IPS-NIHi11 (cell line): ENCODE results near the gene SLC24A4.
A peak's percentile ranks its signal among the peaks of the same experiment; 100 is the strongest.

Source experiments
- DNase-seq: peaks from one replicate; pipeline ENCODE4 v3.0.0; 2012; ENCODE audit warnings: mixed read lengths, low spot score

SLC24A4 gene, protein sequence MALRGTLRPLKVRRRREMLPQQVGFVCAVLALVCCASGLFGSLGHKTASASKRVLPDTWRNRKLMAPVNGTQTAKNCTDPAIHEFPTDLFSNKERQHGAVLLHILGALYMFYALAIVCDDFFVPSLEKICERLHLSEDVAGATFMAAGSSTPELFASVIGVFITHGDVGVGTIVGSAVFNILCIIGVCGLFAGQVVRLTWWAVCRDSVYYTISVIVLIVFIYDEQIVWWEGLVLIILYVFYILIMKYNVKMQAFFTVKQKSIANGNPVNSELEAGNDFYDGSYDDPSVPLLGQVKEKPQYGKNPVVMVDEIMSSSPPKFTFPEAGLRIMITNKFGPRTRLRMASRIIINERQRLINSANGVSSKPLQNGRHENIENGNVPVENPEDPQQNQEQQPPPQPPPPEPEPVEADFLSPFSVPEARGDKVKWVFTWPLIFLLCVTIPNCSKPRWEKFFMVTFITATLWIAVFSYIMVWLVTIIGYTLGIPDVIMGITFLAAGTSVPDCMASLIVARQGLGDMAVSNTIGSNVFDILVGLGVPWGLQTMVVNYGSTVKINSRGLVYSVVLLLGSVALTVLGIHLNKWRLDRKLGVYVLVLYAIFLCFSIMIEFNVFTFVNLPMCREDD

DNA sequence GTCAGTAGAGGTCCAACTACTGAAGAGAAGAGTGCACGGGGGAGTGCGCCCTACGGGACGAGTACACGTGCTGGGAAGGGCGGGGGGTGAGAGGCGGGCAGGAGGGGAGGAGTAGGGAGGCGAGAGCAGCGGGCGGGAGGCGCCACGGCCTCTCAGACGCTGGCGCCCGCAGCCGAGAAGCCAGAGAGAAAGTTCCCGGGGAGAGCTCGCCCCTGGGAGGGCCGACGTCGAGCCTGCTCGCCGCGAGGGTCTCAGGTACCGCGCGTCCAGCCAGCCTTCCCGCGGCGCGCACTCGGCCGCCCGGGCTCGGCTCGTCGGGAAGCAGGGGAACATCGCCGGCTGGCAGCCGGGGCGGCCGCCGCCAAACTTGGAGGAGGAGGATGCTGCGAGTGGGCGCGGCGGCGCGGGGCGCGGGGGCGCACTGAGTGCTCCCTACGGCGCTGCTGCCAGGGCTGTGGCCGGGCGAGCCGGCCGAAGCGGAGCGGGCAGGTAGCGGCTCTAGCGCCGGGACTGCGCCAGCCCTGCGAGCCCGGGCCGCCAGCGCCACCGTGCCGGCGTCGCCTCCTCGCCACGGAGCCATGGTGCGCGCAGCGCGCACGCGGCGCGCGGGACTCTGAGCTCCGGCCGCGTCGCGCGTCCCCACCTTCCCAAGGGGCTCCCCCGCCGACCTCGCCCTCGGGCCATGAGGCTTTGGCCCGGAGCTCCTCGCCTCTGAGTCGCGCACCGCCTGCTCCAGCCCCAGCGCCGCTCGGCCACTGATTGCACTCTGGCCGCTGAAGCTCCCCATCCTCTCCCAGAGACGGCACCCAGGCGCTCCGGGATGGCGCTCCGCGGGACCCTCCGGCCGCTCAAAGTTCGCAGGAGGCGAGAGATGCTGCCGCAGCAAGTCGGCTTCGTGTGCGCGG lies at the start of gene SLC24A4:
Gene SLC24A4 (plus strand): TSS at position 155 of the 905 bp plus-strand sequence. CDS start 666 bp downstream, at position 821.
- peak; percentile 74 for DNase-seq

DNA sequence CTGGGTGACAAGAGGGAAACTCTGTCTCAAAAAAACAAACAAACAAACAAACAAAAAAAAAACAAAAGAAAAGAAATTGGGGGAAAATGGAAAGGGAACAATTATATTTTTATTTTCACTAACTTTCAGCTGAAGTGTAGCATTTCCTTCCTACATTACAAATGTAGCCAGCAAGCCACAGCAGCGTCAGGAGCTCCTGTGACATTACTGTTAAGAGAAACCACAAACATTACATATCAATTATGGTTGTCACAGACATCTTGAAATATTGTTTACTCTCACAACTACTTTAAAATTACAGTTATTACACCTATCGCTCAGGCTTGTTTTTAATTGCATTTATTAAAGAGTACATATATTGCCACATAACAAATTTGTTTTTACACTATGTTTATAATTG lies 49.8 kb upstream of the SLC24A4 start:
- no peak for DNase-seq

GRCh38 chr14:92274055-92274454 lies 48.9 kb upstream of the SLC24A4 start:
- DNase-seq: no peak

DNA sequence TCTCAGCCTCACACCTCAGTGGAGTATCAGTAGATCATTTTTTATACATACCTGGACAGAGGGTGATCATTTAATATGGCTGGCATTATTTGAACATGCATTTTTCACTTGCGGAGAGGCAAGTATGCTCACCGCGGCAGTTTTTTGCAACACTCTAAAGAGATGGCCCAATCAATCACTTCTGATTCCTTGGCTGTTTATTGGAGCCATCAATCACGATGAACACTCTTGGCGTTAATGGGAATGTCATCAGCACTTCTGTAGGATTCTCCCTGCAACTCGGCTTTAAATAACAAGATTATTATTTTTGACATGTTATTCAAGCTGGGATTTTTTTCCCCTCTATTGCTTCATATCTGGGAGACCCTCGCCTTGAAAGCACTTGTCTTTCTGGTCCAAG lies 46.9 kb upstream of the SLC24A4 start:
- DNase-seq: no peak

GRCh38 chr14:92277031-92277430 lies 45.9 kb upstream of the SLC24A4 start:
- DNase-seq: no peak

DNA sequence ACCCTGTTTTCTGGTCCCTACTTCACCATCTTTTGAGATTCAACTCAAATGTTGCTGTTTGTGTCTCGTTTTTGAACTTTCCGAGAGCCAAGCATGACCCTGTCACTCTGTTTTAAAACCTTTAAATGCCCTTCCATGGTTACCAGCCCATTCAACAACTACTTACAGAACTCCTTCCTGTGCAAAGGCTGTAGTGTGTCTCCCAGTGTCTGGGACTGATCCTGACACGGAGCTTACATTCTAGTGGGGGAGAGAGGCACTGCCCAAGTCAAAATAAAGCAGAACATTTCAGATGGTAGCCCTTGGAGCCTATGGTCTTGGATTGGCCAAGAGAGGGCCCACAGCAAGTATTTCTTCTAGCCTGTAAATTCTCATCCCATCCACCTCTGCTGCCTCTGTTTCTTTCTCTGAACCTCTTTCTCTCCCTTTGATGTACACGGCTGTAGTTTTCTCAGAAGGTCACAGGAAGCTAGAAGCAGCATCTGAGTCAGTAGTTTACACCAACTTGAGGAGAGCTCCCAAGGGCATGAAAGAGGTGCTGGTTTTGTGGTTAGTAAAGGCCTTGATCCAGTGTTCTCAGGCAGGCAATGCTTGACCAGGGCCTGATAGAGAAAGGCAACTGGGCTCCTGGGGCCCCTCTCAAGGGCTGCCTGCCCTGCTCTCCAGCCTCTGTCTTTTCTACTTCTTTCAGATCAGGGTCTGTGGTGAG lies 42.3 kb upstream of the SLC24A4 start:
- no peak for DNase-seq

DNA sequence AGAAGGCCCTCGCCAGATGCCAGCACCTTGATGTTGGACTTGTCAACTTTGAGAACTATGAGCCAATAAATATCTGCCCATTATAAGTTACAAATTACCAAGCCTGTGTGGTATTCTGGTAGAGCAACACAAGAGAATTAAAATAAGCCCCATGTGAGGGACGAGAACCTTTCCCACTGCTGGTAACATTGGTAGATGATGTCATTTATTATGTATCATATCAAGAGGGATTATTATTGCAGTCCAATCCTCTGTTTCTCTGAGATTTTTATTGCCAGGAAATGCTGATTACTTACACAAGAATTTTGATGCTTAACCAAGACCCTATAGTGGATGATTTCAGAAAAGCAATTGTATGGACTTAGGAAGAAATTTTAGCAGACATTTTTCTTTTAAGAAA lies 40.3 kb upstream of the SLC24A4 start:
- no peak for DNase-seq

- DNase-seq: no peak
Observed at GRCh38 chr14:92285311-92285710, 37.7 kb upstream of the SLC24A4 start.

DNA sequence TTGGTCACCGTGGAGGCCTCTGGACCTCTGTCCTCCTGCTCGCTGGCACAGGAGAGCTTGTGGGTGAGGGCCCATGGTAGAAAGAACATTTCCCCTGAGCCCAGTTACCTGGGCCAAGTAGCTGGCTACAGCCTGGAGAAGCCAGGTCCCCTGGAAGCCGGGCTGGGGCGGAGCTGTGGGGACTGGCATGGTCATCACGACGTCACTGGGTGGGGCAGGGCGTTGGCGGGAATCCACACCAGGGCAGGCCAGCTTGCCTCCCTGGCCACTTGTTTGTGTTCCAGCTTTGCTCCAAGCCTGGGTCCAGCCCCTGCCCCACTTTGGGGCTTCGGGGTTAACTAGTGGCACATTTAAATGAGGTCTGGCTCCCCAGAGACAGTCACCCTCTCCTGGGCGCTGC lies 35.0 kb upstream of the SLC24A4 start:
- no peak for DNase-seq

GRCh38 chr14:92288994-92289660 lies 33.8 kb upstream of the SLC24A4 start:
- DNase-seq: no peak

DNA sequence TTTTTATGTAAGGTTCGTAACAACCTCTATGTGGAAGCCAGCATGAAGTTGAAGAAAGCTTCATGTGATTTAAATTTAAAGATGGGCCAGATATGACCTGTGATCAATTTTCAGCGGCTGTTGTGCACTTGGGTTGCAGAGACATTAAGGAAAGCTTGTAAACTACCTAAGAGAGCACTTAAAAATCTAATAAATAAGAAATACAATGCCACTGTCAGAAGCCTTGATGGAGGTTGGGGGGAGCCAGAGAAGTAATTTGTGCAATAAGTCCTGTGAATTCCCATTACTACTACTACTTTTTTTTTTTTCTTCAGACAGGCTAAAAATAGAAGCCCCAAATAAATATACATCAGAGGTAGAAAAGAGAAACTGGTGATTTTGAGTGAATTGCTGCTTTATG lies 30.3 kb upstream of the SLC24A4 start:
- DNase-seq: no peak

GRCh38 chr14:92294506-92294905 lies 28.5 kb upstream of the SLC24A4 start:
- DNase-seq: no peak

- DNase-seq: no peak
Observed at GRCh38 chr14:92297818-92298595, 25.0 kb upstream of the SLC24A4 start.

DNA sequence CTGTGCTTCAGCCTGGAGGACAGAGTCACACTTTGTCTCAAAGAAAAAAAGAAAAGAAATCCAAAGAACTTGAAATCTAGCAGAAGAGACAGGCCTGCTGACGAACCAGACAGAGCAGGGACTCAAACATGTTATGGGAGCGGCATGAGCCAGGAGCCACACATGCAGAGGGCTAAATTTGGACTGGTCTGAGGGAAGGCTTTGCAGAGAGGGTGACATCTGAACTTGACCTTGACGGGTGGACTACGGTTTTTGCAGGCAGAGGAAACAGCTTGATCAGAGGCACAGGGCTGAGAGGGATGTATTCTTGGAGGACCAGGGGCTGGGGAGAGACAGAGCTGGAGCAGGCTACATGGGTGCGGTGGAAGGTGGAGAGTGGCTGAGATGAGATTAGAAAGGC lies 20.5 kb upstream of the SLC24A4 start:
- no peak for DNase-seq

- no peak for DNase-seq
Observed at GRCh38 chr14:92308716-92309115, 14.2 kb upstream of the SLC24A4 start.

DNA sequence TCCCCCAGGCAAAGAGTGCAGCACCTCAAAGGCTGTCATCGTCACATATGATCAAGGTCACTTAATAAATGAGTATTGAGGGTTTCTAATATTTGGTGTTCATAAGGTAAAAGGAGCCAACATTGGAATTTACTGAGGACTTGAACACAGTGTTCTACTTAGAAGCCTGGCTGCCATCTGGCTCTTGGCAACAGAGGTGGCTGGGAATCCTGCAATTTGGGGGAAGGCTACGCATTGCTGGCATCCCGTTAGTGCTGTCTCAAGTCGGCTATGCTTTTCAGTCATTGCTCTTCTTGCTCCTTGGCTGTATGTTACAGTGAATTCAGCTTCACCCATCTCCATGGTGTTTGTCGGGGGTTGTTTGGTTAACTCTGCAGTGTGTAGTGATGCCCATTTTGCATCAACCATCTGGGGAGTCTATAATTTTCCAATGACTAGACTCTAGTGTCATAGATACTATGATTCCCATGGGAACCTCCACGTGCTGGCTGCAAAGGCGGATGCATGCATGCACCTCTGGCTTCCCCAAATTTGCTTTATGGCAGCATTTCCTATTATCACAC lies 12.9 kb upstream of the SLC24A4 start:
- DNase-seq: no peak

DNA sequence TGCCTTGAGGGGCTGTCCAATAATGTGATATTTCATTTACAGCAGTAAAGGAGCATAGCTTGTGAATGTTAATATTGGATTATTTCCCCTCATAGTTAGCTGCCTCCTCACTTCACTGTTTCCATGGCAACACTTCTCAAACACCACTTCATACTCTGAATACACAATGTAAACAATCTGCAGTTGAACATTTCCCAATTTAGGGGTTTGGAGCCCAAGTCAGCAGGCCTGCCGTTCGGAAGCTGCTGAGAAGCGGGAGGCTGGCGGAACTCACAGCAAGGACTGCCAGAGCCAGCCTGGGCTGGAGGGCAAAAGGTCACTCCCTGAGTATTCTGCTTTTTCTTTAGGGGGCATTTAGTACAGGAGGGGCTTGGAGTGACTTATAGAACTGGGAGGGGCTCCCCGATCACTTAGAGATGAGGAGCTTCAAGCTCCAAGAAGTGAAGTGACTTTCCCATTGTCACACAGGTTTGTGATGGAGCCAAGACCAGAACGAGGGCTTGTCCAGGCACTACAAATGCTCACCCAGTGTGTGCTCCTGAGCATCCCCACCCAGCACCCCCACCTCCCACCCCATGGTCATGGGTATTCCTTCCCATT lies 12.1 kb upstream of the SLC24A4 start:
- DNase-seq: no peak

GRCh38 chr14:92314182-92314581 lies 8.8 kb upstream of the SLC24A4 start:
- DNase-seq: no peak

GRCh38 chr14:92315050-92315805 lies 7.7 kb upstream of the SLC24A4 start:
- no peak for DNase-seq
